Heart right ventricle (tissue), 16 donors: ENCODE data around the gene CST3. TPM values are rescaled to one million over a fixed set of nuclear protein-coding genes. Genes with fewer than 3 reads are reported as not detected.

Experiments
- ATAC-seq, 8 donors: fragments of 200-7000 bp; cut with Tn5 transposase; one replicate each; pipeline ENCODE4 v1.9.1; 2020; ENCODE audit warnings: mild to moderate bottlenecking in 8 of 8, moderate library complexity in 8 of 8, moderate number of reproducible peaks in 1 of 8
- DNase-seq, 2 donors: peaks; one replicate each; pipeline ENCODE4 v3.0.0-alpha.2; 2020
- H3K27ac ChIP-seq, 10 donors: fragments of 200-600 bp; sonication (generic) in 2 of 10; one replicate each; pipeline versions ENCODE4 v1.5.0 to v1.8.0; 2020 to 2022; ENCODE audit warnings: mild to moderate bottlenecking in 3 of 10
- H3K27me3 ChIP-seq, 7 donors: fragments of 200-600 bp; one replicate each; pipeline ENCODE4 v1.8.0; 2021 to 2022; ENCODE audit warnings: mild to moderate bottlenecking in 2 of 7
- H3K36me3 ChIP-seq, 9 donors: fragments of 200-600 bp; sonication (generic) in 1 of 9; one replicate each; pipeline versions ENCODE4 v1.5.0 to v1.8.0; 2020 to 2022; ENCODE audit warnings: mild to moderate bottlenecking in 2 of 9
- H3K4me1 ChIP-seq, 9 donors: fragments of 200-600 bp; sonication (generic) in 1 of 9; one replicate each; pipeline versions ENCODE4 v1.5.0 to v1.8.0; 2020 to 2022; ENCODE audit warnings: mild to moderate bottlenecking in 4 of 9
- H3K4me3 ChIP-seq, 10 donors: fragments of 200-600 bp; sonication (generic) in 2 of 10; one replicate each; pipeline versions ENCODE4 v1.5.0 to v1.8.0; 2020 to 2022; ENCODE audit warnings: mild to moderate bottlenecking in 7 of 10, moderate library complexity in 2 of 10
- H3K9me3 ChIP-seq, 11 donors: fragments of 200-600 bp in 10 of 11; sonication (generic) in 2 of 11; one replicate each; pipeline versions ENCODE4 v1.5.0 to v1.8.0; 2013 to 2022; ENCODE audit warnings: mild to moderate bottlenecking in 2 of 11, control low read depth in 1 of 11, moderate library complexity in 1 of 11
- CTCF ChIP-seq, 9 donors: fragments of 200-600 bp; sonication (generic) in 2 of 9; IDR thresholded peaks; one replicate each; pipeline versions ENCODE4 v1.5.0 to v1.8.0; 2021 to 2022; ENCODE audit warnings: antibody characterized with exemption in 9 of 9, mild to moderate bottlenecking in 5 of 9, moderate library complexity in 1 of 9
- WGBS, 2 donors: extraction: QIAGEN DNeasy Blood & Tissue Kit; methylation state at CpG; one replicate each; pipeline ENCODE4 v1.1.7; 2013; ENCODE audit warnings: inconsistent platforms in 1 of 2; 5-methylcytosine and 5-hydroxymethylcytosine counted together
- intact Hi-C, 10 donors: fragments of 100-400 bp; cut with DNase I; formaldehyde crosslinking; loops; one replicate each; pipeline versions ENCODE4 v1.11.1 to v1.14.2; 2022
- polyA plus RNA-seq, 2 donors: library from polyadenylated mRNA; stranded (reverse); fragments of 200-250 nt; gene quantifications; one replicate each; pipeline ENCODE4 v1.2.3, GENCODE V29; 2013
- total RNA-seq, 10 donors: library from RNA; stranded (reverse); fragmentation: NEBNext Ultra II Directional in 3 of 10; extraction: Animal tissue kit (Norgen Biotek cat#: 25700) in 3 of 10; gene quantifications; one replicate each; pipeline versions ENCODE4 v1.2.1 to v1.2.4, GENCODE V29; 2021 to 2023
- donor health status: Arrhythmogenic right ventricular cardiomyopathy.
- donor health status: ischemic (EF 13 %, LVEDD 7.1; RV severe dilation, severe dysfunction).
- donor health status: healthy with polysubstance abuse.
- donor health status: DM: no; HTN: yes; CAD: no.
- donor health status: DM: no; HTN: no; CAD: no.
- donor health status: ischemic (EF 25% LVEDD 6.9; RV normal size, moderate dysfunction).
- donor health status: ischemic (EF 25% LVEDD 5.7; RV mildly dilated, moderate dysfunction).
- donor health status: healthy.
- donor health status: DM: yes; HTN: yes; CAD: no.
- donor health status: Ischemic cardiomyopathy.
- donor health status: ischemic (EF 35%, LVEDD 5.7; RV mildly dilated, moderate dysfunction).
- donor health status: nonischemic (EF 11% LVEDD 7.7; RV severe dilation, severe dysfunction).
- donor health status: DM: yes; HTN: yes; CAD: no.
- donor health status: PGD.
- donor health status: ischemic (EF 29% LVEDD 5.4; RV normal size, mild dysfunction).
- donor health status: nonischemic (EF 23%, LVEDD 6.1; RV moderate dilation, normal function).

CST3 gene
- total and polyA plus RNA-seq, 12 donors = 395 to 1,066 (median 612) TPM

DNA sequence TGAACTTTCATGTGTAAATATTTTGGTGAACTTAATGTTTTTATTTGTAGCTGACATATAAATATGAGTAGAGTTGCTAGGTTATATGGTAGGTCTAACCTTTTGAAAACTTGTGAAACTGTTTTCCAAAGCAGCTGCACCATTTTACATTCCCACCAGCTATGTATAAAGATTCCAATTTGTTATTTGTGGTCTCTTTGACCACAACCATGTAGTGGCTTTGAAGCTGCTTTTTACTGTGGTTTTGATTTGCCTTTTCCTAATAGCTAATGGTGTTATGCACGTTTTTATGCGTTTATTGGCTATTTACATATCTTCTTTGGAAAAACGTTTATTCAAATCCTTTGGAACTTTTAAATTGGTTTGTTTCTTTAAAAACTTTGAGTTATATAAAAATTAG is 10.3 kb downstream of the CST3 start:
- H3K4me3 ChIP-seq = no peak overlapping the region
- intact Hi-C loops = no loop called here
- no peak overlapping the region for H3K27ac ChIP-seq
- peaks cover 4 to 70% (median 31%) of the 10 kb centered on the region in 9 donors for H3K4me1 ChIP-seq
- H3K27me3 ChIP-seq = no peaks in the 10 kb centered on the region
- WGBS, 2 donors = 78 to 84% methylated on average over 3 of the region's 3 CpGs
- DNase-seq = no peak
- no peaks in the 10 kb centered on the region for H3K9me3 ChIP-seq
- no peak for ATAC-seq
- H3K36me3 ChIP-seq = peaks cover 0 to 14% (median under 1%) of the 10 kb centered on the region in 9 donors
- no peak for TF ChIP-seq CTCF (IDR thresholded peaks at IDR 0.05)

DNA sequence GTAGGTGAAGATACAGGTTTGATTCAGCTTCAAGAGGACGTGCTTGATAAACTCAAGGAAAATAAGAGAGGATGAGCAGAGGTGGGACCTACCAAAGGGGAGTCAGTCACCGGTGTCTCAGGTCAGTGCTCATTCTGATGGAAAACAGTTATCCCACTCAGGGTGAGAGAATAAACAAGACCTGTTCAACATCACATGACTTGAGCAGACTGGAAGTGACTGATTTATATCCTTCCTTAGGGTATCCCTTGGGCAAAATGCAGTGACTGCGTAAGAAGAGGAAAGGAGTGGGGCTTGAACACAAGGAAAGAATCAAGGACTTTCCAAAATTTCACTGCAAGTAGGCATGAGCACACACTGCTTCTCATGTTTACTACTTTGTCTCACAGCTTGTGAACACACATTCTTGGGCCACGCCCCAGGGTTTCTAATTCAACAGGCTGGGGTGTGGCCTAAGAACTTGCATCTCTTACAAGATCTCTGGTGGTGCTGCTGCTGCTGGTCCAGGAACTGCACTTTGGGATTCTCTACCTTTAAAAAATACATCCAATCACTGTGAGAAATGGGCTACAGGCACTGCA is 11.6 kb downstream of the CST3 start:
- intact Hi-C loops = no loop called here
- H3K27ac ChIP-seq = no peak overlapping the region
- WGBS, 2 donors = 64 to 66% methylated on average over 4 of the region's 4 CpGs
- no peak overlapping the region for H3K4me3 ChIP-seq
- no peaks in the 10 kb centered on the region for H3K27me3 ChIP-seq
- DNase-seq (no peak), ATAC-seq (no peak)
- H3K4me1 ChIP-seq = peaks cover 4 to 68% (median 35%) of the 10 kb centered on the region in 9 donors
- H3K36me3 ChIP-seq = no peaks in the 10 kb centered on the region
- H3K9me3 ChIP-seq = no peaks in the 10 kb centered on the region
- no peak for TF ChIP-seq CTCF (IDR thresholded peaks at IDR 0.05)

DNA sequence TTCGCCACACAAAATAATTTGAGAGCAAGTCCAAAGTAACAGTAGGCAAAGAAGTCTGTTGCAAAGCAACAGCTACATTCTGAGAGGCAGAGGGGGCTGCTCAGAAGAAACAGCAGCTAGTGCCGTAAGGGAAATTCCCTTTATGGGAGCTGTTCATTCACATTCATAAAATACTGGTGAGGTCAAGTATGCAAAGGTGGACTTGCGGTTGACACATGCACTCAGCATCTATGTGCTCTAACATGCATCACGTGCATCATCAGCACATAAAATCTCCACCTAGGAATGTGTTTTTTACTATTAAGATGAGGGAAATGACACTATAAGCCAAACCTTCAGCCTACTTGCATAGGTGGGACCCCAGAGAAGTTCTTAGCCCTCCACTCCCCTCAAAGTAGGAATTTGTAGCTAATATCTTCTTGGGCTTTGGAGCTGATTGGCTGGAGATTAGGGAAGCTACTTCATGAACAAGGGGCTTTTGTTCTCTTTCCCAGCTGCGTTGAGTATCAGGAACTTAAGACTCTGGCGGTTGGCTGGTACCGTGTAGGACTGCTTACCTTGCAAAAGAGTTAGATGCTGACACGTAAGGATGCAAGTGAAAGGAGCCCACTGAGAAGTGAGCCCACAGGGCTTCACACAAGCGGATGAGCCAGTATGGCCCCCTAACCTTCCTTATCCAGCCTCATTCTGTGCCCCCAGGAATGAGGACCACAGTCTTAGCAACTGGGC is 12.4 kb downstream of the CST3 start:
- no peak for TF ChIP-seq CTCF (IDR thresholded peaks at IDR 0.05)
- Histone ChIP-seq H3K27me3 (no peaks in the 10 kb centered on the region), H3K36me3 (no peaks in the 10 kb centered on the region), H3K27ac (no peak overlapping the region), H3K4me1 (peaks cover 4 to 65% (median 32%) of the 10 kb centered on the region in 9 donors), H3K4me3 (no peak overlapping the region), H3K9me3 (no peaks in the 10 kb centered on the region)
- intact Hi-C loops = no loop called here
- no peak for ATAC-seq
- 86 to 87% methylated on average over 9 of the region's 9 CpGs for WGBS, 2 donors
- no peak for DNase-seq

DNA sequence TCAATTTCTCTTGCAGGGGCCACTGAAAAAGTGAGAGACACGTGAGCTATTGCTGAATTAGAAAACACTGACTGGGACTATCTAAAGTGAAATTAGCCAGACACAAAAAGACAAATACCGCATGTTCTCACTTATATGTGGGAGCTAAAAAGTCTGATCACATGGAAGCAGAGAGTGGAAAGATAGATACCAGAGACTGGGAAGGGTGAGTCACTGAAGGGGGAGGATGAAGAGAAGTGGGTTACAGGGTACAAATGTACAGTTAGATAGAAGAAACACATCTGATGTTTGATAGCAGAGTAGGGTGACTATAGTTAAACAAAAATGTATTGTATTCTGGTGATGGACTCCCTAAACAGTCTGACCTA is 13.4 kb downstream of the CST3 start:
- no peaks in the 10 kb centered on the region for H3K9me3 ChIP-seq
- no peak overlapping the region for H3K4me3 ChIP-seq
- TF ChIP-seq CTCF (IDR thresholded peaks at IDR 0.05) = no peak
- intact Hi-C loops = no loop called here
- no peaks in the 10 kb centered on the region for H3K36me3 ChIP-seq
- no peak for DNase-seq
- WGBS, 2 donors = 34 to 57% methylated on average over 2 of the region's 2 CpGs
- peak overlapping the region in 3 of 10 donors; percentile 81 to 88 (median 82) for H3K27ac ChIP-seq
- H3K4me1 ChIP-seq = peaks cover under 1 to 55% (median 22%) of the 10 kb centered on the region in 9 donors
- no peaks in the 10 kb centered on the region for H3K27me3 ChIP-seq
- ATAC-seq = no peak
